K562 (cell line): Measurements from ENCODE around the gene LYRM1. TPM values are rescaled to one million over a fixed set of nuclear protein-coding genes. Genes with fewer than 3 reads are reported as not detected.
A peak's percentile ranks its signal among the peaks of the same experiment; 100 is the strongest.

Experiments used
- ATAC-seq: fragments of 200-7000 bp; cut with Tn5 transposase; 3 replicates; pipeline ENCODE4 v1.9.1; 2020; ENCODE audit warnings: moderate library complexity
- BruUV-seq: library from RNA; stranded (reverse); fragments of 400-500 nt; replicated peaks from 2 replicates; lab custom pipeline; 2021; lab: Mats Ljungman, UMichigan
- CTCF ChIA-PET: fragments of 300-600 bp; formaldehyde crosslinking; extraction: SDS; loops from one replicate; lab custom pipeline; 2021; ENCODE audit warnings: low intra/inter-chr PET ratio; lab: Yijun Ruan, JAX
- POLR2A ChIA-PET: fragments of 300-600, 350-650 bp; sonication (Branson Sonifier 250); formaldehyde crosslinking; extraction: SDS; loops from one replicate; lab custom pipeline; 2021; ENCODE audit warnings: antibody characterized with exemption, inconsistent platforms; lab: Yijun Ruan, JAX
- DNase-seq, 4 experiments: peaks; one replicate each; pipeline versions ENCODE4 v3.0.0 to v3.0.0-alpha.2; 2011 to 2018; ENCODE audit warnings: low spot score in 3 of 4, mixed read lengths in 3 of 4; ENCODE audit errors: extremely low read depth in 1 of 4
- FAIRE-seq: peaks from 2 replicates; lab custom pipeline; 2011; peaks lifted over from hg19 to GRCh38; lab: Jason Lieb, UNC
- H2AFZ ChIP-seq: 2 replicates; pipeline ENCODE4 v1.6.0; 2011; ENCODE audit warnings: low read depth, low read length, control low read depth, inconsistent platforms
- H3K27ac ChIP-seq: fragments of 200-600 bp; 3 replicates; pipeline ENCODE4 v1.8.0; 2011; ENCODE audit warnings: low read depth, mild to moderate bottlenecking, control low read depth, inconsistent platforms, low read length, moderate library complexity, mixed read lengths; ENCODE audit errors: extremely low read depth
- H3K27me3 ChIP-seq, 2 experiments: fragments of 300-600 bp in 1 of 2; 2 replicates in 1 of 2; 3 replicates in 1 of 2; pipeline versions ENCODE4 v1.6.0 to v1.8.0; 2011; ENCODE audit warnings: inconsistent platforms in 2 of 2, low read length in 2 of 2, mild to moderate bottlenecking in 1 of 2, mixed read lengths in 1 of 2, moderate library complexity in 1 of 2; ENCODE audit not compliant: control insufficient read depth in 2 of 2, insufficient read depth in 2 of 2
- H3K36me3 ChIP-seq: fragments of 300-600 bp; 3 replicates; pipeline ENCODE4 v1.8.0; 2011; ENCODE audit warnings: mild to moderate bottlenecking, low read length, inconsistent platforms; ENCODE audit not compliant: control insufficient read depth, insufficient read depth
- H3K4me1 ChIP-seq, 2 experiments: fragments of 200-600 bp in 1 of 2; replicated peaks in 1 of 2; 2 replicates in 1 of 2; 3 replicates in 1 of 2; pipeline versions ENCODE4 v1.5.1 to v1.8.0; 2011; ENCODE audit warnings: inconsistent platforms in 2 of 2, low read length in 2 of 2, mild to moderate bottlenecking in 1 of 2, mixed read lengths in 1 of 2, moderate library complexity in 1 of 2; ENCODE audit not compliant: control insufficient read depth in 2 of 2, insufficient read depth in 2 of 2
- H3K4me2 ChIP-seq: 2 replicates; pipeline ENCODE4 v1.6.1; 2011; ENCODE audit warnings: low read length, control low read depth, inconsistent platforms, mixed read lengths; ENCODE audit not compliant: insufficient read depth
- H3K4me3 ChIP-seq: fragments of 200-600 bp; sonication (generic), shearing (Covaris generic); 2 replicates; pipeline ENCODE4 v1.5.1; 2016; ENCODE audit warnings: control low read depth, inconsistent platforms
- H3K79me2 ChIP-seq: fragments of 200-600 bp; 3 replicates; pipeline ENCODE4 v1.8.0; 2011; ENCODE audit warnings: low read length, inconsistent platforms; ENCODE audit not compliant: control insufficient read depth, insufficient read depth
- H3K9ac ChIP-seq, 2 experiments: 2 replicates each; pipeline versions ENCODE4 v1.6.0 to v1.6.1; 2011; ENCODE audit warnings: low read depth in 2 of 2, low read length in 2 of 2, control low read depth in 1 of 2, inconsistent platforms in 1 of 2, mild to moderate bottlenecking in 1 of 2, mixed read lengths in 1 of 2; ENCODE audit not compliant: insufficient read depth in 1 of 2
- H3K9me1 ChIP-seq: one replicate; pipeline ENCODE4 v1.6.0; 2011; ENCODE audit warnings: inconsistent platforms, mild to moderate bottlenecking, low read length, moderate library complexity; ENCODE audit not compliant: control insufficient read depth, insufficient read depth
- H3K9me3 ChIP-seq: replicated peaks from 2 replicates; pipeline ENCODE4 v1.5.1; 2011; ENCODE audit warnings: low read depth, low read length, inconsistent platforms; ENCODE audit not compliant: control insufficient read depth, insufficient read depth
- H4K20me1 ChIP-seq: replicated peaks from 2 replicates; pipeline ENCODE4 v1.6.1; 2011; ENCODE audit warnings: low read length, inconsistent platforms, mixed read lengths; ENCODE audit not compliant: control insufficient read depth, insufficient read depth
- CEBPB ChIP-seq: fragments of 450-650 bp; IDR thresholded peaks from 2 replicates; pipeline ENCODE4 v1.6.1; 2016; ENCODE audit warnings: missing genetic modification characterization, missing compliant biosample characterization
- CEBPG ChIP-seq, 3 experiments: fragments of 200-800 bp in 1 of 3; sonication (Bioruptor generic) in 1 of 3; sonication (generic) in 1 of 3; formaldehyde crosslinking in 1 of 3; IDR thresholded peaks in 2 of 3; conservative IDR thresholded peaks in 1 of 3; 2 replicates each; pipeline versions ENCODE4 v1.6.1 to v1.8.0; 2016 to 2022; ENCODE audit warnings: missing compliant biosample characterization in 2 of 3, missing genetic modification characterization in 2 of 3, mild to moderate bottlenecking in 1 of 3, missing genetic modification reagents in 1 of 3
- MTA2 ChIP-seq: fragments of 450-650 bp; IDR thresholded peaks from 2 replicates; pipeline ENCODE4 v1.6.1; 2016; ENCODE audit warnings: low read depth
- SIRT6 ChIP-seq: IDR thresholded peaks from one replicate; pipeline ENCODE4 v1.6.1; 2012; ENCODE audit warnings: low read depth, mild to moderate bottlenecking, control low read depth, inconsistent platforms, low read length, moderate library complexity
- SMAD4 ChIP-seq: fragments of 250-450 bp; sonication (Bioruptor Pico); conservative IDR thresholded peaks from 2 replicates; pipeline ENCODE4 v1.8.0; 2021; ENCODE audit warnings: inconsistent platforms, mild to moderate bottlenecking, moderate library complexity
- TAF15 ChIP-seq: fragments of 200-400 bp; formaldehyde crosslinking; IDR thresholded peaks from 2 replicates; pipeline ENCODE4 v1.6.1; 2017; ENCODE audit warnings: mild to moderate bottlenecking, low read depth, low read length, moderate library complexity
- ZNF347 ChIP-seq: fragments of 450-650 bp; formaldehyde crosslinking; IDR thresholded peaks from 2 replicates; pipeline ENCODE4 v1.4.0; 2020; ENCODE audit warnings: low read depth, mild to moderate bottlenecking, moderate library complexity
- ZNF830 ChIP-seq: fragments of 250-450 bp; sonication (Bioruptor Pico); IDR thresholded peaks from 2 replicates; pipeline ENCODE4 v1.5.0; 2021; ENCODE audit warnings: mild to moderate bottlenecking
- WGBS: fragments of 100-300 bp; shearing (Covaris generic); methylation state at CpG from one replicate; pipeline ENCODE4 v1.1.6; 2016; ENCODE audit warnings: low coverage, mixed read lengths; ENCODE audit not compliant: insufficient coverage; ENCODE audit errors: missing lambda C conversion rate; 5-methylcytosine and 5-hydroxymethylcytosine counted together
- in situ Hi-C: fragments of 300-500 bp; cut with MboI; formaldehyde crosslinking; loops from 4 replicates; pipeline ENCODE4 v1.15.0; 2018; ENCODE audit warnings: inconsistent platforms, mixed read lengths
- intact Hi-C: fragments of 100-400 bp; cut with micrococcal nuclease; formaldehyde crosslinking; loops from 2 replicates; pipeline ENCODE4 v1.14.2; 2022
- polyA plus RNA-seq, 8 experiments: library from polyadenylated mRNA; depleted of rRNA in 4 of 8; stranded (reverse) in 5 of 8; unstranded in 3 of 8; fragments of >200 nt; fragmentation: Nextera tagmentation in 2 of 8; fragmentation: Illumina TruSeq in 1 of 8; extraction: Ambion mirVana in 2 of 8; extraction: Trizol in 1 of 8; gene quantifications; 2 replicates each; pipeline versions ENCODE4 v1.2.1 to v1.2.3, GENCODE V29; 2011 to 2014; ENCODE audit warnings: inconsistent platforms in 1 of 8, missing spikeins in 1 of 8
- total RNA-seq, 7 experiments: library from RNA; depleted of rRNA in 6 of 7; stranded (reverse); fragments of >200 nt in 6 of 7; fragmentation: Illumina TruSeq in 2 of 7; extraction: Trizol in 2 of 7; gene quantifications; 2 replicates each; pipeline versions ENCODE4 v1.2.1 to v1.2.3, GENCODE V29; 2011 to 2021; ENCODE audit warnings: low replicate concordance in 1 of 7

Gene LYRM1
- total and polyA plus RNA-seq, 9 of the 15 experiments (the other 6 are each of a cell fraction or from before 2014, with no cell fraction given): 17.5 to 44.1 (median 32.7) TPM

DNA sequence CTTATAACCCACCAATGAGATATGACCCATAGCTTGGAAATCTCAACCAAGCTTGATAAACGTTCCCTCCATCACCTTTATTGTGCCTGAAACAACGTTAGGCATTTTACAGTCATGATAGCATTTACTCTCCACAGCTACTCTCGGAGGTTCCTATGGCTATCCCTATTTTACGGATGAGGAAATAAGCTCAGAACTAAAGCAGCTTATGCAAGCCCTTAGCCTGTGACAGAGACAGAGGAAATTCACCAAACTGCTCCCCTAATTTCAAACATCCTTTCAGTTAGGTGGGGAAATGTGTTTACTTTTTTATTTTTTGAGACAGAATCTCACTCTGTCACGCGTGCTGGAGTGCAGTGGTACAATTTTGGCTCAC lies 19.1 kb upstream of the LYRM1 start:
- Histone ChIP-seq H3K79me2 (no peaks in the 10 kb centered on the region), H4K20me1 (no peaks in the 10 kb centered on the region), H3K27ac (no peak overlapping the region), H3K9ac (no peak overlapping the region), H3K9me3 (no peaks in the 10 kb centered on the region), H3K27me3 (no peaks in the 10 kb centered on the region), H3K4me2 (no peak overlapping the region), H3K9me1 (no peaks in the 10 kb centered on the region), H2AFZ (no peak overlapping the region), H3K36me3 (no peaks in the 10 kb centered on the region), H3K4me1 (peaks cover 0 to 7% of the 10 kb centered on the region in 2 experiments; a peak in 3 of 5 replicates), H3K4me3 (no peak overlapping the region)
- POLR2A ChIA-PET: interaction anchor here (0.6 to 1.7 kb wide), 3 partner anchors 11 to 205 kb away, joined by 3 to 5 read pairs (median 4); no protein-coding TSS in a partner anchor
- in situ Hi-C loops (no loop called here), intact Hi-C loops (no loop called here)
- 54% methylated on average over 6 of the region's 6 CpGs for WGBS
- FAIRE-seq: no peak
- CTCF ChIA-PET: no interaction called here
- no TSS peak for BruUV-seq
- TF ChIP-seq SMAD4 (CRISPR knock-in tag): no peak
- TF ChIP-seq ZNF830 (CRISPR knock-in tag): no peak
- TF ChIP-seq SIRT6: no peak
- no peak for TF ChIP-seq MTA2
- no peak for DNase-seq
- ATAC-seq: no peak

GRCh38 chr16:20883554-20884239 lies 16.9 kb upstream of the LYRM1 start:
- no peak for DNase-seq
- no TSS peak for BruUV-seq
- Histone ChIP-seq H3K9me1 (no peaks in the 10 kb centered on the region), H3K4me2 (no peak overlapping the region), H3K27ac (no peak overlapping the region), H3K4me1 (peaks cover 0 to 10% of the 10 kb centered on the region in 2 experiments; a peak in 3 of 5 replicates), H3K9me3 (no peaks in the 10 kb centered on the region), H4K20me1 (no peaks in the 10 kb centered on the region), H3K4me3 (no peak overlapping the region), H3K36me3 (no peaks in the 10 kb centered on the region), H3K79me2 (no peaks in the 10 kb centered on the region), H2AFZ (no peak overlapping the region), H3K9ac (no peak overlapping the region), H3K27me3 (no peaks in the 10 kb centered on the region)
- WGBS: 49% methylated on average over 5 of the region's 5 CpGs
- ATAC-seq: no peak
- peak; percentile 31; the same call in 1 of the 2 replicates for TF ChIP-seq CEBPB
- no peak for TF ChIP-seq ZNF347 (CRISPR knock-in tag)
- no peak for TF ChIP-seq TAF15
- TF ChIP-seq CEBPG (CRISPR knock-in tag; IDR thresholded peaks at IDR 0.05): no peak
- TF ChIP-seq CEBPG (tag; conservative IDR thresholded peaks at IDR 0.05 in 1 of 2, IDR thresholded peaks at IDR 0.05 in 1 of 2): peak in 1 of 2 experiments; percentile 56; a peak in 1 of 4 replicates
- POLR2A ChIA-PET: interaction anchor here (0.9 to 1.3 kb wide), 4 partner anchors 9 to 49 kb away, joined by 3 to 4 read pairs (median 4); no protein-coding TSS in a partner anchor
- FAIRE-seq: no peak
- in situ Hi-C loops (no loop called here), intact Hi-C loops (no loop called here)
- CTCF ChIA-PET: no interaction called here
